Measurements from ENCODE around the gene PCSK7. TPM values are rescaled to one million over a fixed set of nuclear protein-coding genes. Genes with fewer than 3 reads are reported as not detected.

Gene PCSK7
- total RNA-seq, 4 donors from 2014 or later: 28.7 to 53.3 (median 45.0) TPM

DNA sequence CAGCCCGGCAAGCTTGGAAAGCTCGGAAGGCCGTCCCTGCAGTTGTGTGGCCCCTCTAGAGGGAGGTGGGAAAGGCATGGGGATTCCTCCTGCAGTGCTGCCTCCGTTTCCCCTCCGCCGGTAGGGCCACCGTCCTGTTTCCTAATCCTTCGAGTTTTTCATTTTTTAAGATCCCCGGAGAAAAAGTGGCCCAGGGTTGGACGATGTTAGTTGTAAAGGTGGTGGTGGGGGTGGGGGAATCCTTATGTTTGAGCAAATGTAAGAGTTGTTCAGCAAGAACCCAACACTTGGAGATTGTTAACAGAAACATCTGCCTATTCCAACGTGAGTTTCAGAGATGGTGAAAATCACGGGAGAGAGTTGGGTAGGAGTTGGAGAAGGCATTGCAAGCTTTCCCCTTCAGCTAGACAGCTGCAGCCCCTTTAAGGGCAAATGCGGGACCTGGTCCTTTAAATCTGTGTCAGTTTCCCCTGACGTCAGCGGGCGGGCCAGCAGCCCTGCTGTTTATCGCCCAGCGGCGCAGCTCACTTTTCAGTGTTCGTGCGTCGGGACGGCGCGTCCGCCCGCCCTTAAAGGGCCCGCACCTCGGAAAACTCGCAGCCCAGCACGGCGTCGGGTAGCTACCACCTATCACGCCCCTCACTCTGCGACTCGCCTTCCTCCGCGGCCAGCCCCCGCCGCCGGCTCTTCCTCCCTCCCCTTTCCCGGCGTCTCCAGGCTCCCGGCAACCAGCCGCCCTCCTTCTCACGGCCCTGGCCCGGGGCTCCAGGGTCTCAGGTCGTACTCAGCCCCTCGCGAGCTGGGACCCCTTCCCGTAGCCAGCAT lies 53.5 kb downstream of the PCSK7 start, which contains the start of gene SIDT2:
SIDT2 (plus strand) TSS at position 534 of the 825 bp plus-strand sequence. CDS start 521 bp downstream, outside the sequence.
- Histone ChIP-seq H3K4me3 (peak within 1 kb of the TSS; percentile 53 to 99 (median 90)), H3K27me3 (no peaks in the 10 kb centered on the region), H3K36me3 (peaks cover 0 to 21% (median 6%) of the 10 kb centered on the region in 3 donors), H3K4me1 (peaks cover 16 to 43% (median 30%) of the 10 kb centered on the region in 3 donors), H3K9me3 (no peaks in the 10 kb centered on the region), H3K27ac (peak within 1 kb of the TSS; percentile 87 to 98 (median 96))
- TF ChIP-seq POLR2A (IDR thresholded peaks at IDR 0.05) (peak in 3 of 4 donors; percentile 87 to 97 (median 97)), CTCF (IDR thresholded peaks at IDR 0.05) (no peak)
- peak; percentile 57 for DNase-seq
- WGBS, 2 donors: 1 to 3% methylated on average over 28 to 35 of the region's 51 CpGs
- intact Hi-C loops (cut with DNase I): no loop called here

DNA sequence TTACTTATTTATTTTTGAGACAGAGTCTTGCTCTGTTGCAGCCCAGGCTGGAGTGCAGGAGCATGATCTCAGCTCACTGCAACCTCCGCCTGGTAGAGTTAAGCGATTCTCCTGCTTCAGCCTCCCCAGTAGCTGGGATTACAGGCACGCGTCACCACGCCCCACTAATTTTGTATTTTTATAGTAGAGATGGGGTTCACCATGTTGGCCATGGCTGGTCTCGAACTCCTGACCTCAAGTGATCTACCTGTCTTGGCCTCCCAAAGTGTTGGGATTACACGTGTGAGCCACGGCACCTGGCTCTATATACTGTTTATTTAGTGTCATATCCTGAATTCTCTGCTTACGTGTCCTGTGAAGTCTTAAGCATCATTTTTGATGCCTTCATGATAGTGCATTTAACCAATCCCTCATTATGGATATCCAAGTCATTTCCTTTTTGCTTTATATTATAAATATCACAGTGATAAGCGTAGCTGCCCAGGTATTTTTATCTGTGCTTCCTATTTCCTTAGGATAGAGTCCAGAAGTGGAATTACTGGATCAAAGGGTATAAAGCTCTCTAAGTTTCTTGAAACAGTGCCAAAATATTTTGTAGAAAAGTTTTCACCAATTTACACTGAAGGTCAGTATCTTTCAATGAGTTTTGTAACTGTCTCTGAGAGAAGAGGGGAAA lies 54.2 kb downstream of the PCSK7 start:
- Histone ChIP-seq H3K4me1 (peaks cover 16 to 39% (median 30%) of the 10 kb centered on the region in 3 donors), H3K9me3 (no peaks in the 10 kb centered on the region), H3K4me3 (peak overlapping the region; percentile 53 to 99 (median 90)), H3K27ac (peak overlapping the region; percentile 87 to 98 (median 96)), H3K27me3 (no peaks in the 10 kb centered on the region), H3K36me3 (peaks cover 0 to 13% (median 5%) of the 10 kb centered on the region in 3 donors)
- DNase-seq: no peak
- intact Hi-C loops (cut with DNase I): no loop called here
- 64 to 67% methylated on average over 10 of the region's 10 CpGs for WGBS, 2 donors
- no peak for TF ChIP-seq CTCF (IDR thresholded peaks at IDR 0.05)
- TF ChIP-seq POLR2A (IDR thresholded peaks at IDR 0.05): no peak

- TF ChIP-seq POLR2A (IDR thresholded peaks at IDR 0.05) (no peak), CTCF (IDR thresholded peaks at IDR 0.05) (no peak)
- intact Hi-C loops (cut with DNase I): no loop called here
- Histone ChIP-seq H3K27ac (no peak overlapping the region), H3K27me3 (no peaks in the 10 kb centered on the region), H3K9me3 (no peaks in the 10 kb centered on the region), H3K36me3 (peaks cover 0 to 8% (median 0%) of the 10 kb centered on the region in 3 donors), H3K4me3 (no peak overlapping the region), H3K4me1 (peaks cover 16 to 32% (median 24%) of the 10 kb centered on the region in 3 donors)
- 69 to 86% methylated on average over 1 of the region's 1 CpG for WGBS, 2 donors
- no peak for DNase-seq
These were observed 55.7 kb downstream of the PCSK7 start for GRCh38 chr11:117176186-117176585.

DNA sequence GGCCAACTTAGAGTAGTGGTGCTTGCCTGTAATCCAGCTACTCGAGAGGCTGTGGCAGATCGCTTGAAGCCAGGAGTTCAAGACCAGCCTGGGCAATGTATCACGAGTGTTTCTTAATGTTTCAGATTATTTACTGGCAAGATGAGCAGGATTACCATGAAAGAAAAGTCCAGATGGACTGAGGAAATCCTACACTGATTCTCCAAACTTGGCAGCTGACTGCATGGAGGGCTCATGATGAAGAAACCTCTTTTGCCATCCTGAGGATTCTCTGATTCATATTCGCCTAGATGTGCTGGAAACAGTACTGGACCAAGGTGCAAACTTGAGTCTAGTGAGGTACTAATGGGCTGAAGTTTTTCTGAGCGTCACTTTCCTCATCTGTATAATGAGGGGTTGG lies 56.1 kb downstream of the PCSK7 start:
- no peak for TF ChIP-seq POLR2A (IDR thresholded peaks at IDR 0.05)
- no peak for TF ChIP-seq CTCF (IDR thresholded peaks at IDR 0.05)
- Histone ChIP-seq H3K27me3 (no peaks in the 10 kb centered on the region), H3K9me3 (no peaks in the 10 kb centered on the region), H3K4me1 (peaks cover 16 to 28% (median 20%) of the 10 kb centered on the region in 3 donors), H3K27ac (no peak overlapping the region), H3K36me3 (peaks cover 0 to 12% (median 0%) of the 10 kb centered on the region in 3 donors), H3K4me3 (no peak overlapping the region)
- WGBS, 2 donors: 77 to 78% methylated on average over 5 of the region's 5 CpGs
- intact Hi-C loops (cut with DNase I): no loop called here
- DNase-seq: no peak

- no peaks in the 10 kb centered on the region for H3K9me3 ChIP-seq
- DNase-seq: no peak
- H3K27ac ChIP-seq: no peak overlapping the region
- intact Hi-C loops (cut with DNase I): no loop called here
- 47 to 75% methylated on average over 5 of the region's 7 CpGs for WGBS, 2 donors
- H3K36me3 ChIP-seq: peaks cover 0 to 17% (median 0%) of the 10 kb centered on the region in 3 donors
- no peaks in the 10 kb centered on the region for H3K27me3 ChIP-seq
- peaks cover 13 to 21% (median 14%) of the 10 kb centered on the region in 3 donors for H3K4me1 ChIP-seq
- no peak for TF ChIP-seq POLR2A (IDR thresholded peaks at IDR 0.05)
- H3K4me3 ChIP-seq: no peak overlapping the region
These were observed 56.8 kb downstream of the PCSK7 start for GRCh38 chr11:117175104-117175503.
